Muscle layer of duodenum (tissue), 2 donors: Measurements from ENCODE around the gene INSL6.
"Not testable (repeated sequence)": the region's sequence is repeated elsewhere in the genome, so short reads cannot be mapped to it uniquely, and the experiment has no call there.

Source experiments
- H3K27ac ChIP-seq: one replicate; pipeline ENCODE4 v1.7.0; 2013; ENCODE audit warnings: mild to moderate bottlenecking, low read length
- H3K27me3 ChIP-seq: one replicate; pipeline ENCODE4 v1.7.0; 2013; ENCODE audit warnings: low read depth, mild to moderate bottlenecking, control low read depth, low read length
- H3K36me3 ChIP-seq, 2 donors: one replicate each; pipeline ENCODE4 v1.7.0; 2013; ENCODE audit warnings: low read length in 2 of 2, control low read depth in 1 of 2, mild to moderate bottlenecking in 1 of 2; ENCODE audit not compliant: insufficient read depth in 2 of 2, control insufficient read depth in 1 of 2
- H3K4me1 ChIP-seq, 2 donors: one replicate each; pipeline ENCODE4 v1.7.0; 2013; ENCODE audit warnings: low read length in 2 of 2, mild to moderate bottlenecking in 2 of 2, control low read depth in 1 of 2, moderate library complexity in 1 of 2; ENCODE audit not compliant: insufficient read depth in 2 of 2, control insufficient read depth in 1 of 2
- H3K4me3 ChIP-seq, 2 donors: one replicate each; pipeline ENCODE4 v1.7.0; 2013; ENCODE audit warnings: low read length in 2 of 2, low read depth in 1 of 2, mild to moderate bottlenecking in 1 of 2
- H3K9me3 ChIP-seq, 2 donors: one replicate each; pipeline ENCODE4 v1.7.0; 2013; ENCODE audit warnings: low read length in 2 of 2, control low read depth in 1 of 2, mild to moderate bottlenecking in 1 of 2; ENCODE audit not compliant: control insufficient read depth in 1 of 2
- donor health status: healthy.

The INSL6 gene, protein sequence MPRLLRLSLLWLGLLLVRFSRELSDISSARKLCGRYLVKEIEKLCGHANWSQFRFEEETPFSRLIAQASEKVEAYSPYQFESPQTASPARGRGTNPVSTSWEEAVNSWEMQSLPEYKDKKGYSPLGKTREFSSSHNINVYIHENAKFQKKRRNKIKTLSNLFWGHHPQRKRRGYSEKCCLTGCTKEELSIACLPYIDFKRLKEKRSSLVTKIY

DNA sequence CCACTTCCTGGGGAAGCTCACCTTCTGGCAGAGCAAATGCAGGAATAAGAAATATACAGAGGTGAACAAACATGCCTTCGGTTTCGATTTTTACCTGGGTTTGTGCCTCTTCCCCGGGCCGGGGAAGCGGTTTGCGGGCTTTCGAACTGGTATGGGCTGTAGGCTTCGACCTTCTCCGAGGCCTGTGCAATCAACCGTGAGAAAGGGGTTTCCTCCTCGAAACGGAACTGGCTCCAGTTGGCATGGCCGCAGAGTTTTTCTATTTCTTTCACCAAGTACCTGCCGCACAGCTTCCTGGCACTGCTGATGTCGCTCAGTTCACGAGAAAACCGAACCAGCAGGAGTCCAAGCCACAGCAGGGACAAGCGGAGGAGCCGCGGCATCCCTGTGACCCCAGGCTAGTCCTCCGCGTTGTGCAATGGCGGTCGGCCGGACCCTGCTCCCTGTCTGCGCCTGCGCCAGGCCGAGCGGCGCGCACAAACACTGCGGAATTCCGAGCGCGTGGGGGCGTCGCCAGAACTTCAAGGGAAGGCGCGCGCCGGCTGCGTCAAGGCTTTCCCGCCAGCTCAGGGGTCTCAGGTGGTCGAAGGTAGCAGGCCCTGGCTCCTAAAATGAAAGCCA is at the start of gene INSL6:
TSS of gene INSL6 (minus strand) at position 420 of the 621 bp plus-strand sequence. CDS start at position 383, 37 bp downstream.
- no peak within 1 kb of the TSS for H3K27ac ChIP-seq
- H3K4me3 ChIP-seq, result no peak within 1 kb of the TSS
- H3K36me3 ChIP-seq, result no peaks in the 10 kb centered on the region
- H3K9me3 ChIP-seq, result no peaks in the 10 kb centered on the region
- H3K27me3 ChIP-seq, result no peaks in the 10 kb centered on the region
- no peaks in the 10 kb centered on the region for H3K4me1 ChIP-seq

DNA sequence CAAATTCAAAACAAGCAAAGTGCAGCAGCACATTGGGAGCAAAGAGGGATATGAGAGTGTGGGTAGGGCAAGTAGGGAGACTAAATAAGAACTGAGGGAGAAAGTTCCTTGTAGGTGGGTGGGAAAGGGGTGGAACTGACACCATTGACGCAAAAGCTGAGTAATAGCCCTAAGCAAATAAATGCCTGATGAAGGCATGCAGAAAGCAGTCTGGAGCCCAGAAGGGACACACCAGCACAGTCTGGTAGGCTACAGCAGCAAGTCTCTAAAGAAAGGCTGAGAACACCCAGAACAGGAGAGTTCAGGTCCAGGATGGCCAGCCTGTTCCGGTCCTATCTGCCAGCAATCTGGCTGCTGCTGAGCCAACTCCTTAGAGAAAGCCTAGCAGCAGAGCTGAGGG is 45.8 kb upstream of the INSL6 start, which contains the start of gene INSL4:
TSS of gene INSL4 (plus strand) at position 208 of the 400 bp plus-strand sequence. CDS start at position 313, 105 bp downstream.
- Histone ChIP-seq H3K27me3 (no peaks in the 10 kb centered on the region), H3K36me3 (no peaks in the 10 kb centered on the region), H3K9me3 (no peaks in the 10 kb centered on the region), H3K4me3 (no peak within 1 kb of the TSS), H3K27ac (no peak within 1 kb of the TSS), H3K4me1 (no peaks in the 10 kb centered on the region)

DNA sequence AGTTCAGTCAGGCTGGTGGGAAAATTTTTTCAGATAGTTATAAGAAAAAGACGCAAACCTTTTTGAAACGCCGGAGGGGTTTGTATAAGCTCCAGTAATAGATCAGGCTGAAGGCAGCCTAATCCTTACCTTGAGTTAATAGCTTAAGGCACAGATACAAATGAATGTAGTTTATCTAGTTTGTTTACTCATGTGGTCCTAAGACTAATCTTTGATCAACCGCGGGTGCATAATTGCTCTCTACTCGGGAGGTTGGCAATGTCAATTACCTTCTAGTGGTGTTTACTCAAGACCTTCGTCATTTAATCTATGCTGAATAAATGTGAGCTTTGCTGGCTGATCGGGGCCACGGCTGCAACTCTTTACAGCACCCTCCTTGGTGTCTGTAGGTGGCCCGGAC is 45.1 kb upstream of the INSL6 start:
- H3K4me3 ChIP-seq, result no peak overlapping the region
- H3K36me3 ChIP-seq, result no peaks in the 10 kb centered on the region
- no peak overlapping the region for H3K27ac ChIP-seq
- no peaks in the 10 kb centered on the region for H3K9me3 ChIP-seq
- no peaks in the 10 kb centered on the region for H3K27me3 ChIP-seq
- no peaks in the 10 kb centered on the region for H3K4me1 ChIP-seq

DNA sequence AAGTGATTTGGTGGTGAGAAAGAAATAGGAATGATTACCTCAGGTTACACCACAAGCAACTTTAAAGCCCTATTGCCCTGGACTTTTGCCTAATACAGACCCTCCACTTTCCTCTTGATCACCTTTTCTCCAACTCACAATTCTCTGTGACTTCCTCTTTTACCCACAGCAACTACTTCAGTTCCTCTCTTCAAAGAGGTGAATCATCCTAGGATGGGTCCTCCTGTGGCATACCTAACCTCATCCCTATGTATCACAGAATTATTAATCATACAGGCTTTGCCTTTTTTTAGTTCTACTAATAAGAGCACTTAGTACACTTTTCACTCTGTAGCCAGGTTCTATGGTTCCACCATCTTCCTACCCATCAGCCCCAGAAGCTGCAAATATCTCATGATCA is 19.6 kb upstream of the INSL6 start:
- no peaks in the 10 kb centered on the region for H3K9me3 ChIP-seq
- no peaks in the 10 kb centered on the region for H3K36me3 ChIP-seq
- H3K27me3 ChIP-seq, result no peaks in the 10 kb centered on the region
- no peak overlapping the region for H3K4me3 ChIP-seq
- H3K4me1 ChIP-seq, result no peaks in the 10 kb centered on the region
- no peak overlapping the region for H3K27ac ChIP-seq

DNA sequence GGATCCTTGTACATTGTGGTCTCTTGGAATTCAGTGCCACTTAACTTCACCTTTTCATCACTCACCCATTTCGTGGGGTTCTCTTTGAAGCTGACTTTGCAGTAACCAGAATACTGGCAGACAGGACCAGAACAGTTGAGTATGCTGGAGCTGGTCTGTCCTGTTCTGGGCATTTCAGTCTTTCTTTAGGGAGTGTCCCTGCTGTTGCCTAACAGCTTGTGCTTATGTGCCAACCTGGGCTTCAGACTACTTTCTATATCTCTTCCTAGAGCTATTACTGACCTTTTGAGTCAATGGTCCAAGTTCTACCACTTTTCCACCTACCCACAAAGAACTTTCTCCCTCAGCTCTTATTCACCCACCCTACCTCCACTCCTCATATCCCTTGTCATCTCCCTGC is 10.0 kb upstream of the INSL6 start:
- Histone ChIP-seq H3K27me3 (no peaks in the 10 kb centered on the region), H3K9me3 (no peaks in the 10 kb centered on the region), H3K36me3 (no peaks in the 10 kb centered on the region), H3K4me3 (no peak overlapping the region), H3K4me1 (no peaks in the 10 kb centered on the region), H3K27ac (no peak overlapping the region)

DNA sequence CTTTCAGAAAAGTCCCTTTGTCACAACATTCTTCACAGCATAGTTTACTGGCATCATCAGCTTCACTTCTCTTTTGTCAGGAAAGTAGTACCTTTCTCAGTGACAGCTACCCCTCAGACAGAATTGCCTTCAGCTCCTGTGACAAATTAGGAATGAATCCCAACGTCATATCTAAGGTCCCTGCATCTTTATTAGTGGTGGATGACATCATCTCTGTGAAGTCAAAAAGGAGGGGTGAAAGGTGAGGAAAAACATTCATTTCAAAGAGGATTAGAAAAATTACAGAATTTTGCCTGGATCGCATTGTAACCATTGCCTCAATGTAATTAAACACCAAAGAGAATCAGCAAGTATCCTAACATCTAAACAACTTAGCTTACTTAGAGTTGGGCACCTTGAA is 7.9 kb upstream of the INSL6 start:
- H3K36me3 ChIP-seq, result no peaks in the 10 kb centered on the region
- no peak overlapping the region for H3K4me3 ChIP-seq
- H3K4me1 ChIP-seq, result no peaks in the 10 kb centered on the region
- no peaks in the 10 kb centered on the region for H3K27me3 ChIP-seq
- no peaks in the 10 kb centered on the region for H3K9me3 ChIP-seq
- H3K27ac ChIP-seq, result no peak overlapping the region

DNA sequence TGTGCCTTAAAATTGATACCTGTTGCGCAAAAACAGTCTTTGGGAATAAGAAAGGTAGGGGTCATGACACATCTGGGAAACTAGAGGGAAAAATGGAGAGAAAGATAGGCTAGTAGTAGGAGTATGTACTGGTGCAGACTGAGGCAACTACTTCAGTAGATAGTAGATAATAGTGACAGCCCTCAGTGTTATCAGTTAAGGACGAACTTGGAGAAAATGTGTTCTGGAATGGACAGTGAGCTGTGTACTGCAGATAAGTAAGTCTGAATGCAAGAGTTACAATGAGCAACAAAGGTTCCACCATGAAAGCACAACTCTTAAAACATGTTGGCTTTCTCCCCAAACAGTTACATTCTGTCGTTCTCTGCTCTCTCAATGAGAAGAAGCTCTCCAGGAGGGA is 6.5 kb upstream of the INSL6 start:
- no peak overlapping the region for H3K27ac ChIP-seq
- H3K9me3 ChIP-seq, result no peaks in the 10 kb centered on the region
- H3K4me3 ChIP-seq, result no peak overlapping the region
- H3K36me3 ChIP-seq, result no peaks in the 10 kb centered on the region
- no peaks in the 10 kb centered on the region for H3K27me3 ChIP-seq
- no peaks in the 10 kb centered on the region for H3K4me1 ChIP-seq

DNA sequence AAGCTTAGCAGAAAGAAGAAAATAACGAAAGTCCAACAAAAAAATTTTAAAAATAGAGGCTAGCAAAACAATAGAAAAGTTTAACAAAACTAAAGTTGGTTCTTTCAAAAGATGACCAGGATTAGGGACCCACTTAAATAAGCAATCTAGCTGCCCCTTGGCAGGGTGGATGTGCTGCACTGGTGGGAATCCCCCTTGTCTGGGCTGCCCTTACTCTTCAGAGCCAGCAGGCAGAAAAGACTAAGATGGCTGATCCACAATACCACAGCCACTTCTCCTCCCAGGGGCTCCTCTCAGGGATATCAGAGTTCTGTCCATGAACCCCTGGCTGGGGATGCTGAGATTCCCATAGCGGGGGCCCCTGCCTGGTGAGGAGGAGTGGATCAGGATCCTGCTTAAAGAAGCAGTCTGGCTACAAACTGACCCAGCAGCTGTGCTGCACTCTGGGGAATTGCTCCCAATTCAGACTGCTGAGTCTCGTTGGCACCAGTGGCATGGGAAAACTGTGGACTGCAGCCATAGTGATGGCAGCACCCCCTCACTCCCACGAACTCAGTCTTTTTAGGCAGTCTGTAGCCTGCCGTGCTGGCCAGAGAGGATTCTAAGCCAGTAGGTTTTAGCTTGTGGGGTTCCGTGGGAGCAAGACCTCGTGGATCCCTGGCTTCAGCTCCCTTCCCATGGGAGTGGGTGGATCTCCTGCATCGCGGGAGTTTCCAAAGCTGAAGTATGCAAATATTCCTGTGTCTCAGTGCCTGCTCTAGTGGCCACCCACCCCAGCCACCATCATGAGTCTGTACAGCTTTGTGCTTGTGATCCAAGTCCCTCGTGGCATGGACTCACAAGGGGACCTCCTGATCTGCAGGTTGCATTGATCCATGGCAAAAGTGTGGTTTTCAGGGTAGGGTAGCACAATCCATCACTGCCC is 2.9 kb upstream of the INSL6 start:
- Histone ChIP-seq H3K27me3 (no peaks in the 10 kb centered on the region), H3K9me3 (no peaks in the 10 kb centered on the region), H3K4me1 (no peaks in the 10 kb centered on the region), H3K4me3 (no peak overlapping the region), H3K27ac (no peak overlapping the region), H3K36me3 (no peaks in the 10 kb centered on the region)

DNA sequence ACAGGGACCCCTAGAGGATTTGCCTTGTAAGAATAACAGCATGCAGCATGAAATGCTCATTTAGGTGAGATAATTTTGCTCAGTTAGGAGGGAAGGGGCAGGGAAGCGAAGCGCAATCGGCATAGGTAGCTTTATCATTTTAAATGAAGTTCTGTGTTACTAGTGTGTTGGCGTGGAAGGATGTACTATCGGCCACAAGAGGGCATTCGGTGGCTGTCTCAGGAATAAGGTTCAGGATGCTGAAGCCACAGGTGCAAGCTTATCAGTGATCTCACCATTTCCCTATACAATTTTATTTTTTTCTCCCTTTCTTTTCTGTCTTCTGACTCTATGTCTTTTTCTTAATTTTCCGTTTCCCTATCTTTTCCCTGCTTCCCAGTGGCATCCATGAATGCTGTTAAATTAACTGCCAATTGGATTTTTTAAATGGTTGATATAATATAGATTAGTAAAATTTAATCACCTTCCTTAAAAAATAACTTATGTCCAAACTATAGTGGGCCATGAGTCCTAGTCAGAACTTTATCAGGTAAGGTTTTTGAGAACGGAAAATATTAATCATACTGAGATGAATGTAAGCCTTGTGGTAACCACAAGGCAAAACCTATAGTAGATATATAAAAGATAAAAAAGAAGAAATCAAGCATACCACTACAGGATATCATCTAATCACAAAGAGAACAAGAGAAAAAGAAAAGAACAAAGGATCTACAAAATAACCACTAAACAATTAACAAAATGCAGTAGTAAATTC is 1.2 kb upstream of the INSL6 start:
- Histone ChIP-seq H3K9me3 (no peaks in the 10 kb centered on the region), H3K4me1 (no peaks in the 10 kb centered on the region), H3K36me3 (no peaks in the 10 kb centered on the region), H3K4me3 (no peak overlapping the region), H3K27me3 (no peaks in the 10 kb centered on the region), H3K27ac (no peak overlapping the region)

DNA sequence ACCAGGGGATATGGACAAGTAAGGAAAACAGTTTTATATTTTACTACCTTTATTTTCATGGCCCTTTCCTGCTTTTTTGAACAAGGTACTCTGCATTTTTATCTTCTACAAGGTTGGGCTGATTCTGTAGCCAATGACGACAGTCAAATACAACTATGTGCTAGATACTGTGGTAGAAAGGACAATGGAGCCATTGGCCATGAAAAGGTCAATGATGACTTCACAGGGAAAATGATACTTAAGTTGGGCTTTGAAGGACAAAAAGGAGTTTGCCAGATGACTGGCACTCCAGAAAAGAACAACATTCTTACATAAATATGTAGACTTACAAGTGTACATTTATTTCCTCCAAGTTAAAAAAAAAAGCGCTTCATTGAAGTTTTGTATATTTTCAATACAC is 663 bp downstream of the INSL6 start:
- H3K36me3 ChIP-seq, result no peaks in the 10 kb centered on the region
- H3K9me3 ChIP-seq, result no peaks in the 10 kb centered on the region
- no peak overlapping the region for H3K4me3 ChIP-seq
- no peaks in the 10 kb centered on the region for H3K27me3 ChIP-seq
- H3K27ac ChIP-seq, result no peak overlapping the region
- no peaks in the 10 kb centered on the region for H3K4me1 ChIP-seq

DNA sequence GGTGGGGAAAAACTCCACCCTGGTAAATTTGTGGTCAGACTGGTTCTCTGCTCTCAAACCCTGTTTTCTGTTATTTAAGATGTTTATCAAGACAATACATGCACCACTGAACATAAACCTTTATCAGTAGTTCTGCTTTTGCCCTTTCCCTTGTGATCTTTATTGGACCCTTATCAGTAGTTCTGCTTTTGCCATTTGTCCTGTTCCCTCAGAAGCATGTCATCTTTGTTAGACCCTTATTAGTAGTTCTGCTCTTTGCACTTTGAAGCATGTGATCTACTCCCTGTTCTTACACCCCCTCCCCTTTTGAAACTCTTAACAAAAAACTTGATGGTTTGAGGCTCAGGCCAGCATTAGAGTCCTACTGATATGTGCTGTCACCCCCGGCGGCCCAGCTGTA is 4.8 kb downstream of the INSL6 start:
- H3K4me1 ChIP-seq, H3K27ac ChIP-seq, H3K27me3 ChIP-seq, H3K36me3 ChIP-seq, H3K4me3 ChIP-seq, H3K9me3 ChIP-seq: not testable (repeated sequence)
